Endothelial cell of umbilical vein (primary cell): ENCODE measurements around the gene CARD14. TPM values are rescaled to one million over a fixed set of nuclear protein-coding genes. Genes with fewer than 3 reads are reported as not detected.

Experiments used
- BruUV-seq: library from RNA; stranded (reverse); fragments of 400-500 nt; replicated peaks from 2 replicates; lab custom pipeline; 2021; lab: Mats Ljungman, UMichigan
- CTCF ChIA-PET: fragments of 300-600, 350-600 bp; sonication (Branson Sonifier 250); formaldehyde crosslinking; loops from one replicate; lab custom pipeline; 2021; ENCODE audit warnings: antibody characterized with exemption, inconsistent platforms; lab: Charles Lee
- POLR2A ChIA-PET: fragments of 300-600, 350-600 bp; sonication (Branson Sonifier 250); formaldehyde crosslinking; loops from one replicate; lab custom pipeline; 2021; ENCODE audit warnings: antibody characterized with exemption, inconsistent platforms; lab: Charles Lee
- DNase-seq: peaks from one replicate; pipeline ENCODE4 v3.0.0-alpha.2; 2011; ENCODE audit warnings: low read depth, low spot score
- FAIRE-seq: peaks from 2 replicates; lab custom pipeline; 2011; peaks lifted over from hg19 to GRCh38; lab: Jason Lieb, UNC
- H2AFZ ChIP-seq: 2 replicates; pipeline ENCODE4 v1.6.0; 2012; ENCODE audit warnings: low read depth, low read length, control low read depth, inconsistent platforms
- H3K27ac ChIP-seq: 2 replicates; pipeline ENCODE4 v1.5.1; 2011; ENCODE audit warnings: low read depth, mild to moderate bottlenecking, control low read depth, low read length, moderate library complexity; ENCODE audit not compliant: insufficient read depth
- H3K27me3 ChIP-seq, 2 experiments: 2 replicates each; pipeline versions ENCODE4 v1.6.0 to v1.6.1; 2011; ENCODE audit warnings: low read length in 2 of 2, mixed read lengths in 1 of 2; ENCODE audit not compliant: control insufficient read depth in 2 of 2, insufficient read depth in 2 of 2
- H3K36me3 ChIP-seq, 2 experiments: 2 replicates in 1 of 2; 3 replicates in 1 of 2; pipeline ENCODE4 v1.5.1; 2011; ENCODE audit warnings: low read length in 2 of 2, mild to moderate bottlenecking in 1 of 2, moderate library complexity in 1 of 2; ENCODE audit not compliant: control insufficient read depth in 2 of 2, insufficient read depth in 2 of 2; ENCODE audit errors: extremely low read depth in 1 of 2
- H3K4me1 ChIP-seq: 3 replicates; pipeline ENCODE4 v1.5.1; 2011; ENCODE audit warnings: mild to moderate bottlenecking, low read length; ENCODE audit not compliant: control insufficient read depth, insufficient read depth; ENCODE audit errors: extremely low read depth
- H3K4me2 ChIP-seq: 2 replicates; pipeline ENCODE4 v1.6.1; 2011; ENCODE audit warnings: low read length, control low read depth, mixed read lengths; ENCODE audit not compliant: insufficient read depth
- H3K4me3 ChIP-seq, 3 experiments: fragments of 200-600 bp in 1 of 3; sonication (generic), shearing (Covaris generic) in 1 of 3; replicated peaks in 1 of 3; 2 replicates each; pipeline ENCODE4 v1.5.1; 2011 to 2016; ENCODE audit warnings: control low read depth in 3 of 3, low read length in 3 of 3, mild to moderate bottlenecking in 2 of 3, inconsistent platforms in 1 of 3, low read depth in 1 of 3, moderate library complexity in 1 of 3; ENCODE audit not compliant: insufficient read depth in 1 of 3
- H3K79me2 ChIP-seq: 2 replicates; pipeline ENCODE4 v1.6.0; 2012; ENCODE audit warnings: low read length, inconsistent platforms; ENCODE audit not compliant: control insufficient read depth, insufficient read depth
- H3K9ac ChIP-seq: replicated peaks from 2 replicates; pipeline ENCODE3; 2011; ENCODE audit warnings: low read length, control low read depth; ENCODE audit not compliant: insufficient read depth; ENCODE audit errors: extremely low read depth
- H3K9me1 ChIP-seq: replicated peaks from 3 replicates; pipeline ENCODE4 v1.6.0; 2011; ENCODE audit warnings: mild to moderate bottlenecking, low read length; ENCODE audit not compliant: control insufficient read depth, insufficient read depth; ENCODE audit errors: extremely low read depth
- H3K9me3 ChIP-seq: replicated peaks from 2 replicates; pipeline ENCODE4 v1.5.1; 2012; ENCODE audit warnings: low read length, inconsistent platforms; ENCODE audit not compliant: control insufficient read depth, insufficient read depth
- H4K20me1 ChIP-seq: replicated peaks from 2 replicates; pipeline ENCODE3; 2011; ENCODE audit warnings: mild to moderate bottlenecking, low read length; ENCODE audit not compliant: control insufficient read depth, insufficient read depth; ENCODE audit errors: extremely low read depth
- CTCF ChIP-seq, 2 donors: IDR thresholded peaks; 1 replicate in 1 of 2; 2 replicates in 1 of 2; pipeline ENCODE4 v1.5.1; 2011; ENCODE audit warnings: low read length in 2 of 2, mild to moderate bottlenecking in 2 of 2, moderate library complexity in 2 of 2, control low read depth in 1 of 2, inconsistent platforms in 1 of 2, low read depth in 1 of 2; ENCODE audit not compliant: insufficient read depth in 1 of 2; ENCODE audit errors: extremely low read depth in 1 of 2
- EZH2 ChIP-seq: IDR thresholded peaks from 2 replicates; pipeline ENCODE4 v1.6.1; 2012; ENCODE audit warnings: borderline replicate concordance, low read depth, mild to moderate bottlenecking, moderate library complexity, low read length, inconsistent platforms; ENCODE audit not compliant: severe bottlenecking
- FOS ChIP-seq: IDR thresholded peaks from 2 replicates; pipeline ENCODE4 v1.6.1; 2011; ENCODE audit warnings: mild to moderate bottlenecking, low read length, moderate library complexity, borderline replicate concordance; ENCODE audit not compliant: insufficient read depth
- GATA2 ChIP-seq: IDR thresholded peaks from 2 replicates; pipeline ENCODE4 v1.7.0; 2011; ENCODE audit warnings: low read depth, mild to moderate bottlenecking, moderate library complexity, mixed read lengths, low read length; ENCODE audit not compliant: insufficient read length, insufficient read depth
- JUN ChIP-seq: IDR thresholded peaks from 2 replicates; pipeline ENCODE4 v1.6.1; 2011; ENCODE audit warnings: borderline replicate concordance, low read depth; ENCODE audit not compliant: insufficient read length, insufficient read depth
- MAX ChIP-seq: IDR thresholded peaks from 2 replicates; pipeline ENCODE4 v1.6.1; 2011; ENCODE audit not compliant: insufficient read depth, insufficient read length
- MYC ChIP-seq: IDR thresholded peaks from one replicate; pipeline ENCODE4 v1.6.1; 2011; ENCODE audit warnings: mild to moderate bottlenecking, low read depth, low read length
- POLR2A ChIP-seq: IDR thresholded peaks from 2 replicates; pipeline ENCODE4 v1.6.1; 2012; ENCODE audit warnings: low read depth, mild to moderate bottlenecking, control low read depth, low read length
- POLR2AphosphoS5 ChIP-seq: IDR thresholded peaks from 2 replicates; pipeline ENCODE4 v1.6.1; 2012; ENCODE audit warnings: low read depth, mild to moderate bottlenecking, control low read depth, low read length, moderate library complexity; ENCODE audit not compliant: insufficient read depth
- dilution Hi-C: fragments of 300-500 bp; cut with MboI; formaldehyde crosslinking; loops from one replicate; pipeline ENCODE4 v1.15.0; 2019; ENCODE audit warnings: low sequenced_read_pairs; ENCODE audit not compliant: extremely low pct_ligation_motif_present
- intact Hi-C: fragments of 100-400 bp; cut with micrococcal nuclease; formaldehyde crosslinking; loops from one replicate; pipeline ENCODE4 v1.10.0; 2022
- polyA plus RNA-seq, 4 experiments: library from polyadenylated mRNA; depleted of rRNA in 3 of 4; stranded (reverse) in 3 of 4; unstranded in 1 of 4; fragments of >200 nt; gene quantifications; 2 replicates each; pipeline versions ENCODE4 v1.2.1 to v1.2.3, GENCODE V29; 2011 to 2012; ENCODE audit warnings: missing spikeins in 1 of 4
- total RNA-seq: library from RNA; stranded (reverse); gene quantifications from 2 replicates; pipeline ENCODE4 v1.2.3, GENCODE V29; 2021

CARD14 gene
- total and polyA plus RNA-seq, 2 donors (not counting 3 experiments of a cell fraction or from before 2014, with no cell fraction given), result not detected

- dilution Hi-C loops, result no loop called here
- Histone ChIP-seq H3K9ac (no peak overlapping the region), H3K36me3 (no peaks in the 10 kb centered on the region), H2AFZ (no peak overlapping the region), H3K27ac (no peak overlapping the region), H3K9me3 (no peaks in the 10 kb centered on the region), H3K4me1 (peaks cover 4% of the 10 kb centered on the region), H3K9me1 (no peaks in the 10 kb centered on the region), H3K4me3 (no peak overlapping the region), H4K20me1 (no peaks in the 10 kb centered on the region), H3K27me3 (peaks cover 0 to 3% of the 10 kb centered on the region in 2 experiments), H3K4me2 (no peak overlapping the region), H3K79me2 (peaks cover 4% of the 10 kb centered on the region)
- no TSS peak for BruUV-seq
- CTCF ChIA-PET, result no interaction called here
- intact Hi-C loops, result no loop called here
- DNase-seq (no peak), FAIRE-seq (no peak)
- POLR2A ChIA-PET, result no interaction called here
- TF ChIP-seq JUN (no peak), GATA2 (no peak), FOS (no peak), POLR2A (no peak), MAX (no peak), EZH2 (no peak), POLR2AphosphoS5 (no peak), CTCF (IDR thresholded peaks at IDR 0.05; ENCODE audit: extremely low read depth in 1 of 2, insufficient read depth in 1 of 2, low read depth in 1 of 2, low read length in 2 of 2) (no peak), MYC (no peak)
These were observed 16.8 kb upstream of the CARD14 start for GRCh38 chr17:80153004-80153403.
